ENCODE results near the gene PUS1.

The PUS1 gene

DNA sequence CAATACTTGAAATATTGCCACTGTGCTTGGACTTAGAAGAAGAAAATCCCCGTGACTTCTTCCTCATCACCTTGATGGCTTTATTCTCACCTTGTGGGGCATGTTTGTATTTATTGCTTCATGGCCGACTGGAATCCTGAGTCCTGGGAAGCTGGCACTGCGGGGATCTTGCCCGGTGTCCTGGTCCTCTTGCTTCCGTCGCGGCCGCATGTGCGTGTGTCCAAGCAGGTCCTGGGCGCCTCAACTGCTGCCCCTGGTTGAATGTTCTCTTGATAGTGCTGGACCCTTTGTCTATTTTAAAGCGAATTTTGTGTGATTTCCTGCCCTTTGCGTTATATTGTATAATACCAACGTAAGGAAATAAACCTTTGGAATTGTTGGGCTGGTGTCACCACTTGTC, 6.3 kb upstream of the PUS1 start:
- TF ChIP-seq EP300 (IDR thresholded peaks at IDR 0.05; ENCODE audit: borderline replicate concordance) (no peak), CEBPB (IDR thresholded peaks at IDR 0.05) (no peak), EGR1 (IDR thresholded peaks at IDR 0.05) (no peak), NFIC (IDR thresholded peaks at IDR 0.05) (no peak), USF1 (IDR thresholded peaks at IDR 0.05) (no peak), TAF1 (IDR thresholded peaks at IDR 0.05; ENCODE audit: low read depth) (no peak), FOXM1 (IDR thresholded peaks at IDR 0.05; ENCODE audit: borderline replicate concordance, low read depth) (no peak)

- no peak for TF ChIP-seq EGR1 (IDR thresholded peaks at IDR 0.05)
- no peak for TF ChIP-seq RAD21 (IDR thresholded peaks at IDR 0.05; ENCODE audit: low read depth)
- no peak for TF ChIP-seq TAF1 (IDR thresholded peaks at IDR 0.05; ENCODE audit: low read depth)
- TF ChIP-seq, protein P1, sequence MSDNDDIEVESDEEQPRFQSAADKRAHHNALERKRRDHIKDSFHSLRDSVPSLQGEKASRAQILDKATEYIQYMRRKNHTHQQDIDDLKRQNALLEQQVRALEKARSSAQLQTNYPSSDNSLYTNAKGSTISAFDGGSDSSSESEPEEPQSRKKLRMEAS (IDR thresholded peaks at IDR 0.05): no peak
- TF ChIP-seq CEBPB (IDR thresholded peaks at IDR 0.05): no peak
- no peak for TF ChIP-seq CREB1 (IDR thresholded peaks at IDR 0.05; ENCODE audit: low read depth)
- TF ChIP-seq YY1 (IDR thresholded peaks at IDR 0.05; ENCODE audit: low read depth): no peak
- no peak for TF ChIP-seq FOXM1 (IDR thresholded peaks at IDR 0.05; ENCODE audit: borderline replicate concordance, low read depth)
- TF ChIP-seq ZBTB7A (IDR thresholded peaks at IDR 0.05; ENCODE audit: low read depth): no peak
- no peak for TF ChIP-seq TCF12 (IDR thresholded peaks at IDR 0.05; ENCODE audit: low read depth)
These were observed 5.8 kb upstream of the PUS1 start for GRCh38 chr12:131923260-131923659.

GRCh38 chr12:131927110-131928079, 1.7 kb upstream of the PUS1 start:
- TF ChIP-seq RAD21 (IDR thresholded peaks at IDR 0.05; ENCODE audit: low read depth) (no peak), CEBPB (IDR thresholded peaks at IDR 0.05) (no peak), EGR1 (IDR thresholded peaks at IDR 0.05) (no peak), USF1 (IDR thresholded peaks at IDR 0.05) (no peak), FOXM1 (IDR thresholded peaks at IDR 0.05; ENCODE audit: borderline replicate concordance, low read depth) (no peak), TCF12 (IDR thresholded peaks at IDR 0.05; ENCODE audit: low read depth) (no peak), NFIC (IDR thresholded peaks at IDR 0.05) (no peak), YY1 (IDR thresholded peaks at IDR 0.05; ENCODE audit: low read depth) (no peak), TAF1 (IDR thresholded peaks at IDR 0.05; ENCODE audit: low read depth) (no peak), TEAD4 (IDR thresholded peaks at IDR 0.05) (no peak), EP300 (IDR thresholded peaks at IDR 0.05; ENCODE audit: borderline replicate concordance) (no peak), CREB1 (IDR thresholded peaks at IDR 0.05; ENCODE audit: low read depth) (no peak), ZBTB7A (IDR thresholded peaks at IDR 0.05; ENCODE audit: low read depth) (no peak)
- TF ChIP-seq, protein P1 (IDR thresholded peaks at IDR 0.05): no peak
- TF ChIP-seq, protein P2, sequence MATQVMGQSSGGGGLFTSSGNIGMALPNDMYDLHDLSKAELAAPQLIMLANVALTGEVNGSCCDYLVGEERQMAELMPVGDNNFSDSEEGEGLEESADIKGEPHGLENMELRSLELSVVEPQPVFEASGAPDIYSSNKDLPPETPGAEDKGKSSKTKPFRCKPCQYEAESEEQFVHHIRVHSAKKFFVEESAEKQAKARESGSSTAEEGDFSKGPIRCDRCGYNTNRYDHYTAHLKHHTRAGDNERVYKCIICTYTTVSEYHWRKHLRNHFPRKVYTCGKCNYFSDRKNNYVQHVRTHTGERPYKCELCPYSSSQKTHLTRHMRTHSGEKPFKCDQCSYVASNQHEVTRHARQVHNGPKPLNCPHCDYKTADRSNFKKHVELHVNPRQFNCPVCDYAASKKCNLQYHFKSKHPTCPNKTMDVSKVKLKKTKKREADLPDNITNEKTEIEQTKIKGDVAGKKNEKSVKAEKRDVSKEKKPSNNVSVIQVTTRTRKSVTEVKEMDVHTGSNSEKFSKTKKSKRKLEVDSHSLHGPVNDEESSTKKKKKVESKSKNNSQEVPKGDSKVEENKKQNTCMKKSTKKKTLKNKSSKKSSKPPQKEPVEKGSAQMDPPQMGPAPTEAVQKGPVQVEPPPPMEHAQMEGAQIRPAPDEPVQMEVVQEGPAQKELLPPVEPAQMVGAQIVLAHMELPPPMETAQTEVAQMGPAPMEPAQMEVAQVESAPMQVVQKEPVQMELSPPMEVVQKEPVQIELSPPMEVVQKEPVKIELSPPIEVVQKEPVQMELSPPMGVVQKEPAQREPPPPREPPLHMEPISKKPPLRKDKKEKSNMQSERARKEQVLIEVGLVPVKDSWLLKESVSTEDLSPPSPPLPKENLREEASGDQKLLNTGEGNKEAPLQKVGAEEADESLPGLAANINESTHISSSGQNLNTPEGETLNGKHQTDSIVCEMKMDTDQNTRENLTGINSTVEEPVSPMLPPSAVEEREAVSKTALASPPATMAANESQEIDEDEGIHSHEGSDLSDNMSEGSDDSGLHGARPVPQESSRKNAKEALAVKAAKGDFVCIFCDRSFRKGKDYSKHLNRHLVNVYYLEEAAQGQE (IDR thresholded peaks at IDR 0.05; ENCODE audit: low read depth): no peak

GRCh38 chr12:131928080-131928710, 881 bp upstream of the PUS1 start:
- no peak for TF ChIP-seq CEBPB (IDR thresholded peaks at IDR 0.05)
- TF ChIP-seq, protein P1 (IDR thresholded peaks at IDR 0.05): no peak
- no peak for TF ChIP-seq TEAD4 (IDR thresholded peaks at IDR 0.05)
- no peak for TF ChIP-seq YY1 (IDR thresholded peaks at IDR 0.05; ENCODE audit: low read depth)
- no peak for TF ChIP-seq FOXM1 (IDR thresholded peaks at IDR 0.05; ENCODE audit: borderline replicate concordance, low read depth)
- TF ChIP-seq TAF1 (IDR thresholded peaks at IDR 0.05; ENCODE audit: low read depth): no peak
- TF ChIP-seq USF1 (IDR thresholded peaks at IDR 0.05): no peak
- no peak for TF ChIP-seq NFIC (IDR thresholded peaks at IDR 0.05)
- no peak for TF ChIP-seq TCF12 (IDR thresholded peaks at IDR 0.05; ENCODE audit: low read depth)
- no peak for TF ChIP-seq EGR1 (IDR thresholded peaks at IDR 0.05)
- TF ChIP-seq RAD21 (IDR thresholded peaks at IDR 0.05; ENCODE audit: low read depth): no peak
- no peak; the same call in 1 of the 2 replicates for TF ChIP-seq EP300 (IDR thresholded peaks at IDR 0.05; ENCODE audit: borderline replicate concordance)

DNA sequence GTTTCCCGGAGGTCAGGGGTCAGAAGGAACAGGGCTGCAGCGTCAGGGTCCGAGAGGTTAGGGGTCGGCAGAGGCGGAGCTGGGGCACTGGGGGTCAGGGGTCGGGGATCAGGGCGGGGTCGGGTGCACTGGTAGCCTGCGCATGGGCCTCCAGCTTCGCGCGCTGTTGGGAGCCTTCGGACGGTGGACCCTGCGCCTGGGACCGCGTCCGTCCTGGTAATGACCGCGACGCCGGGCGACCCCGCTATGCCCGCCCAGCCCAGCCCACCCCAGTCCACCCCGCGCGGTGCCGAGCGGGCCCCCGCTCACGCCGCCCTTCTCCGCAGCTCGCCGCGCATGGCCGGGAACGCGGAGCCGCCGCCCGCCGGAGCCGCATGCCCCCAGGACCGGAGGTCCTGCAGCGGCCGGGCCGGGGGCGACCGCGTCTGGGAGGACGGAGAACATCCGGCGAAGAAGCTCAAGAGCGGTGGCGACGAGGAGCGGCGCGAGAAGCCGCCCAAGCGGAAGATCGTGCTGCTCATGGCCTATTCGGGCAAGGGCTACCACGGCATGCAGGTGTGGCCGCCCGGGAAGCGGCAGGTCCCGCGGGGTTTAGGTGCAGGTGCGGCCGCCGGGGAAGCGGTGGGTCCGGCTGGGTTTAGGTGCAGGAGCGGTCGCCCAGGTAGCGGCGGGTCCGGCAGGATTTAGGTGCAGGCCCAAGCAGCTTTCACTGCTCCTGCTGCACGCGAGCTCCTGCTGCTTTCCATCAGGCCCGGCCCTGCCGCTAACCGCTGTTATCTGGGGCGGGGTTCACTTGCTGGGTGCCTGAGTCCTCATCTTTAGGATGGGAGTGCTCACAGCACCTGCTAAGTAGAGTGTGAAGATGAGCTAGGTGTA, 743 bp downstream of the PUS1 start:
- TF ChIP-seq TAF1 (IDR thresholded peaks at IDR 0.05; ENCODE audit: low read depth): no peak
- peak; percentile 28; the same call in 1 of the 2 replicates for TF ChIP-seq USF1 (IDR thresholded peaks at IDR 0.05)
- no peak for TF ChIP-seq CEBPB (IDR thresholded peaks at IDR 0.05)
- no peak for TF ChIP-seq CREB1 (IDR thresholded peaks at IDR 0.05; ENCODE audit: low read depth)
- TF ChIP-seq, protein P1 (IDR thresholded peaks at IDR 0.05): 0 out of 2 replicates have a peak, but pooled peaks have one; percentile 11
- TF ChIP-seq ZBTB7A (IDR thresholded peaks at IDR 0.05; ENCODE audit: low read depth): 0 out of 2 replicates have a peak, but pooled peaks have one; percentile 18
- no peak for TF ChIP-seq TCF12 (IDR thresholded peaks at IDR 0.05; ENCODE audit: low read depth)
- no peak for TF ChIP-seq FOXM1 (IDR thresholded peaks at IDR 0.05; ENCODE audit: borderline replicate concordance, low read depth)
